ENCODE data around the gene SCAMP2.

The SCAMP2 gene

DNA sequence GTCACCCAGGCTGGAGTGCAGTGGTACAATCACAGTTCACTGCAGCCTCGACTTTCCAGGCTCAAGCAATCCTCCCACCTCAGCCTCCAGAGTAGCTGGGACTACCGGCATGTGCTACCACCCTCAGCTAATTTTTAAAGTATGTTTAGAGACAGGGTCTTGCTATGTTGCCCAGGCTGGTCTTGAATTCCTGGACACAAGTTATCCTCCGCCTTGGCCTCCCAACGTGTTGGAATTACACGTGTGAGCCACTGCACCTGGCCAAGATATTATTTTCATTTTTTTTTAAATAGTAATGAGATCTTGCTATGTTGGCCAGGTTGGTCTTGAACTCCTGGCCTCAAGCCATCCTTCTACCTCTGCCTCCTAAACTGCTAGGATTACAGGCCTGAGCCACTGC, 12.3 kb upstream of the SCAMP2 start:
- H3K9ac ChIP-seq (ENCODE audit: insufficient read length), result no peak overlapping the region
- H3K4me3 ChIP-seq, result no peak overlapping the region
- TF ChIP-seq POLR2AphosphoS5 (IDR thresholded peaks at IDR 0.05; ENCODE audit: borderline replicate concordance, low read depth, low read length), result no peak
- no peak for TF ChIP-seq FOXP2 (optimal IDR thresholded peaks at IDR 0.05; ENCODE audit: control extremely low read depth, extremely low read length, insufficient read depth)
- TF ChIP-seq EZH2 (IDR thresholded peaks at IDR 0.05), result no peak
- no peaks in the 10 kb centered on the region for H3K36me3 ChIP-seq (ENCODE audit: insufficient read depth, low read length)
- DNase-seq (ENCODE audit: low read depth, low spot score), result no peak
- H3K27ac ChIP-seq, result no peak overlapping the region
- no peaks in the 10 kb centered on the region for H3K9me3 ChIP-seq (ENCODE audit: low read depth, low read length)

DNA sequence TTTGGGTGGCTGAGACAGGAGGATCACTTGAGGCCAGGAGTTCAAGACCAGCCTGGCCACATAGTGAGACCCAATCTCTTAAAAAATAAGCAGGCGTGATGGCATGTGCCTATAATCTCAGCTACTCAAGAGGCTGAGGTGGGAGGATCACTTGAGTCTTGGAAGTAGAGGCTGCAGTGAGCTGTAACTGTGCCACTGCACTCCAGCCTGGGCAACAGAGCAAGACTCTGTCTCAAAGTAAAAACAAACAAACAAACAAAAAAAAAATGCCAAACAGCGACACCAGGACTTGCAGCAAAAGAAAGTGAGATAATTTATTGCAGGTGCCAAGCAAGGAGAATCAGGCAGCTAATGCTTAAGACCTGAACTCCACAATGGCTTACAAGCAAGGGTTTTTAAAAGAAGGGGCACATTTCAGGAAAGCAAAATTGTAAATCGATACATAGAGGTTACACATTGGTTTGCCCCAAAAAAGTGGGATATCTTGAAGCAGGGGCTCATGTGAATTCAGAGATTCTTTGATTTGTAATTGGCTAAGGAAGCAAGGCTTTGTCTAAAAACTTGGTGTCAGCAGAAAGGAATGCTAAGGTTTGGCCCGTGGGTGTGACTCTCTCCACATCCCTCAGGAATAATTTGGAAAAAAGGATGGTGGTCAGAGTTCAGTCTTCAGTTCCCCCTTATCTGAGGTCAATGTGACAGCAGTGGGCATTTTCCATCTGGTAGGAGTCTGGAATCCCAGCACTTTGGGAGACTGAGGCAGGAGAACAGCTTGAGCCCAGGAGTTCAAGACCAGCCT, 11.5 kb upstream of the SCAMP2 start:
- Histone ChIP-seq H3K27ac (no peak overlapping the region), H3K9me3 (ENCODE audit: low read depth, low read length) (no peaks in the 10 kb centered on the region), H3K36me3 (ENCODE audit: insufficient read depth, low read length) (no peaks in the 10 kb centered on the region), H3K9ac (ENCODE audit: insufficient read length) (no peak overlapping the region), H3K4me3 (no peak overlapping the region)
- TF ChIP-seq FOXP2 (optimal IDR thresholded peaks at IDR 0.05; ENCODE audit: control extremely low read depth, extremely low read length, insufficient read depth), result no peak
- no peak for TF ChIP-seq POLR2AphosphoS5 (IDR thresholded peaks at IDR 0.05; ENCODE audit: borderline replicate concordance, low read depth, low read length)
- TF ChIP-seq EZH2 (IDR thresholded peaks at IDR 0.05), result no peak
- no peak for DNase-seq (ENCODE audit: low read depth, low spot score)

GRCh38 chr15:74882528-74882927, 9.4 kb upstream of the SCAMP2 start:
- DNase-seq (ENCODE audit: low read depth, low spot score), result no peak
- no peak overlapping the region for H3K27ac ChIP-seq
- H3K9me3 ChIP-seq (ENCODE audit: low read depth, low read length), result no peaks in the 10 kb centered on the region
- H3K4me3 ChIP-seq, result no peak overlapping the region
- H3K36me3 ChIP-seq (ENCODE audit: insufficient read depth, low read length), result no peaks in the 10 kb centered on the region
- TF ChIP-seq POLR2AphosphoS5 (IDR thresholded peaks at IDR 0.05; ENCODE audit: borderline replicate concordance, low read depth, low read length), result no peak
- TF ChIP-seq FOXP2 (optimal IDR thresholded peaks at IDR 0.05; ENCODE audit: control extremely low read depth, extremely low read length, insufficient read depth), result no peak
- no peak for TF ChIP-seq EZH2 (IDR thresholded peaks at IDR 0.05)
- no peak overlapping the region for H3K9ac ChIP-seq (ENCODE audit: insufficient read length)

- Histone ChIP-seq H3K27ac (no peak overlapping the region), H3K9me3 (ENCODE audit: low read depth, low read length) (no peaks in the 10 kb centered on the region), H3K9ac (ENCODE audit: insufficient read length) (no peak overlapping the region), H3K4me3 (no peak overlapping the region), H3K36me3 (ENCODE audit: insufficient read depth, low read length) (no peaks in the 10 kb centered on the region)
- DNase-seq (ENCODE audit: low read depth, low spot score), result no peak
- TF ChIP-seq EZH2 (IDR thresholded peaks at IDR 0.05), result no peak
- TF ChIP-seq POLR2AphosphoS5 (IDR thresholded peaks at IDR 0.05; ENCODE audit: borderline replicate concordance, low read depth, low read length), result no peak
- no peak for TF ChIP-seq FOXP2 (optimal IDR thresholded peaks at IDR 0.05; ENCODE audit: control extremely low read depth, extremely low read length, insufficient read depth)
Observed at GRCh38 chr15:74878273-74878672, 5.1 kb upstream of the SCAMP2 start.

DNA sequence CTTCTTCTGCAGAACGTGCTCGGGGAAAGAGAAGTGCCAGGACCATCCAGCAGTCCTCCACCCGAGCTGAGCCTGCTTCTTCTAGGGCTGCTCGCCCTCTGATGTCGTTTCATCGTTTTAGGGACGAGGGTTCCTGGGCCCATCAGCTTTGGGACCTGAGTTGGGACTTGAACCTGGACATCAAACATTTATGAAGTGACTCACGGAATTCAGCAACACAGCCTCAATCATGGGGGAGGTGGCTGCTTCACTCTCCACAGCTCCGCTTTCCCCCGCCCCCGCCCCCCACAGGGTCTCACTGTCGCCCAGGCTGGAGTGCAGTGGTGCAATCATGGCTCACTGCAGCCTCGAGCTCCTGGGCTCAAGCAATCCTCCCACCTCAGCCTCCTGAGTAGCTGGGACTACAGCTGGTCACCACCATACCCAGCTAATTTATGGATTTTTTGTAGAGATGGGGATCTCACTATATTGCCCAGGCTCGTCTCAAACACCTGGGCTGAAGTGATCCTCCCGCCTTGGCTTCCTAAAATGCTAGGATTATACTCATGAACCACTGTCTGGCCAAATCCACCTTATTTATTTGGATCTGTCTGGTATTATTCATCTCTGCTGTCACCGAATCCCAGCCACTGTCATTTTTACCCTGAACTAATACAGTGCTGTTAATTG, 725 bp upstream of the SCAMP2 start:
- Histone ChIP-seq H3K4me3 (peak overlapping the region; percentile 95), H3K9ac (ENCODE audit: insufficient read length) (peak overlapping the region; percentile 39), H3K36me3 (ENCODE audit: insufficient read depth, low read length) (peaks cover 6% of the 10 kb centered on the region; the same call in 1 of the 2 replicates), H3K9me3 (ENCODE audit: low read depth, low read length) (no peaks in the 10 kb centered on the region), H3K27ac (no peak overlapping the region)
- DNase-seq (ENCODE audit: low read depth, low spot score), result no peak
- TF ChIP-seq POLR2AphosphoS5 (IDR thresholded peaks at IDR 0.05; ENCODE audit: borderline replicate concordance, low read depth, low read length), result no peak
- TF ChIP-seq EZH2 (IDR thresholded peaks at IDR 0.05), result no peak
- TF ChIP-seq FOXP2 (optimal IDR thresholded peaks at IDR 0.05; ENCODE audit: control extremely low read depth, extremely low read length, insufficient read depth), result no peak

- Histone ChIP-seq H3K9ac (ENCODE audit: insufficient read length) (peak overlapping the region; percentile 93), H3K4me3 (peak overlapping the region; percentile 95), H3K27ac (peak overlapping the region; percentile 92), H3K36me3 (ENCODE audit: insufficient read depth, low read length) (peaks cover 18% of the 10 kb centered on the region), H3K9me3 (ENCODE audit: low read depth, low read length) (no peaks in the 10 kb centered on the region)
- DNase-seq (ENCODE audit: low read depth, low spot score), result no peak
- no peak for TF ChIP-seq FOXP2 (optimal IDR thresholded peaks at IDR 0.05; ENCODE audit: control extremely low read depth, extremely low read length, insufficient read depth)
- TF ChIP-seq EZH2 (IDR thresholded peaks at IDR 0.05), result no peak
- no peak for TF ChIP-seq POLR2AphosphoS5 (IDR thresholded peaks at IDR 0.05; ENCODE audit: borderline replicate concordance, low read depth, low read length)
Observed at GRCh38 chr15:74872702-74873035, 496 bp downstream of the SCAMP2 start.

DNA sequence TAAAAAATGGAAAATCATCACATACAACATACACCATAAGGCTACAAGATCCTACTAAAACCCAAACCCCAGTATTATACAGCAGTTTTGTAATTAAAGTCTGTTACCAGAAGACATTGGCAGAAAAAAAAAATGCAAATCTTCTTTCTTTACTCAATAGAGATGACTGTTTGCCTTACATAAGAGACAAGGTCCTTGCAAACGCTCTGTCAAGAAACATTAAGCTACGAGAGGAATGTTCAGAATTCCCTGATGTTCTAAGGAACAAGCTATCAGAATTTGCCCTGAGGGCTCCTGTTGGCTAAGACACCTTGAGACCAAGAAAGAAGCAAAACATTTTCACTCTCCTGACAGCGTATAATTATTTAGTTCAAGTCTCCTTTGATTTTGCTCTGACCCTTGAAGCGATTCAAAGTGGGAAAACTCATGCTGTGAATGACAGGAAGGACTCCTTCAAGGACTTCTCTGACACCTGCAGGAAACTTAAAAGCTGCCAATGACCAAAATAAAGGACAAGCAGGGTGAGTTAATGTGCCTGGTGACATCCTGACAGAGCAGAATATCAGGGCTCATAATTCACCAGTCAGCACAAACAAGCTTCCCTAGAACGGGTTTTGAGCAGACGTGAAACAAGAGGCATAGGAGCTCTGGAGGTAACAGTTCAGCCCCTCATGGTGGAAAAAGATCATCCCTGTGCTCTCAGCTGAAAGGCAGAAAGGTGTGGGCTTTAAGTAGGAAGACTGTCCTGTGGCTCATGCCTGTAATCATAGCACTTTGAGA, 2.5 kb downstream of the SCAMP2 start:
- peak overlapping the region; percentile 96 for H3K27ac ChIP-seq
- DNase-seq (ENCODE audit: low read depth, low spot score), result no peak

More for the DNA sequence above, 2.5 kb downstream of the SCAMP2 start:
- H3K36me3 ChIP-seq (ENCODE audit: insufficient read depth, low read length), result peaks cover 25% of the 10 kb centered on the region
- H3K9ac ChIP-seq (ENCODE audit: insufficient read length), result peak overlapping the region; percentile 61
- TF ChIP-seq FOXP2 (optimal IDR thresholded peaks at IDR 0.05; ENCODE audit: control extremely low read depth, extremely low read length, insufficient read depth) (no peak), POLR2AphosphoS5 (IDR thresholded peaks at IDR 0.05; ENCODE audit: borderline replicate concordance, low read depth, low read length) (0 out of 2 replicates have a peak, but pooled peaks have one; percentile 27), EZH2 (IDR thresholded peaks at IDR 0.05) (no peak)
- H3K9me3 ChIP-seq (ENCODE audit: low read depth, low read length), result no peaks in the 10 kb centered on the region
- peak overlapping the region; percentile 64 for H3K4me3 ChIP-seq

Measured in SK-N-MC (cell line).